ENCODE results near the gene HPD.

HPD gene

DNA sequence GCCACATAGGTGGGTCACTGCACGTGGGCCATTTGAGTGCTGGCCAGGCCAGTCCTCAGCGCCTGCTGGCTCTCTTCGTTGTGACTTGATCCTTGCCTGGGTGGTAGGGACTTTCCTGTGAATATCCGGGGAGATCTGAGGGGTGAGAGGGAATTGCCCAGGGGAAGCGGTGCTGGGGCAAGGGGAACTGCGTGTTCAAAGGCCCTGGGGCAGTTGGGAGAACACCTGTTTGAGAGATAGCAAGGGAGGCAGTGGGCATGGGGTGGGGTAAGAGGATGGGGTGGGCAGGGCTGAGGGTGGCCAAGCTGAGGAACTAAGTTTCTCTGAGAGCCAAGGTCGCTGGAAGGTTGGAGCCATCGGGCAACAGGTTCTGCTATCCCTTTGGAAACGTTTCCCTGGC, 29.8 kb downstream of the HPD start:
- no peak for DNase-seq (ENCODE audit: low read depth in 2 of 2)

DNA sequence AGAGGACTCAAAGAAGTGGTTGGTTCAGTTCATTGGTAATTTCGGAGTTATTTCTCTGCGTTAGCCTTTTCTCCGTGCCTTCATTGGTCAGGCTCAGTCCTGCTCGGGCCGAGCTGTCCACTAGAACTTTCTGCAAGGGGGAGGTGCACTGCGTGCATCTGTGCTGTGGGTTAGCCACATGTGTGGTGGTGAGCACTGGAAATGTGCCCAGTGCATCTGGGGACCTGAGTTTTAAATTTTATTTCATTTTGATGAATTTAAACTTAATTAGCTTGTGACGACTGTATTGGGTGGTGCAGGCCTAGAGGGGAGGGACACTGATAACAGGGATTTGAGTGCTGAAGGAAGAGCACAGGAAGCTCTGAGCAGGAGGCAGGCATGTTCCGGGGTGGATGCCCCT, 30.4 kb downstream of the HPD start:
- DNase-seq (ENCODE audit: low read depth in 2 of 2) = no peak

DNA sequence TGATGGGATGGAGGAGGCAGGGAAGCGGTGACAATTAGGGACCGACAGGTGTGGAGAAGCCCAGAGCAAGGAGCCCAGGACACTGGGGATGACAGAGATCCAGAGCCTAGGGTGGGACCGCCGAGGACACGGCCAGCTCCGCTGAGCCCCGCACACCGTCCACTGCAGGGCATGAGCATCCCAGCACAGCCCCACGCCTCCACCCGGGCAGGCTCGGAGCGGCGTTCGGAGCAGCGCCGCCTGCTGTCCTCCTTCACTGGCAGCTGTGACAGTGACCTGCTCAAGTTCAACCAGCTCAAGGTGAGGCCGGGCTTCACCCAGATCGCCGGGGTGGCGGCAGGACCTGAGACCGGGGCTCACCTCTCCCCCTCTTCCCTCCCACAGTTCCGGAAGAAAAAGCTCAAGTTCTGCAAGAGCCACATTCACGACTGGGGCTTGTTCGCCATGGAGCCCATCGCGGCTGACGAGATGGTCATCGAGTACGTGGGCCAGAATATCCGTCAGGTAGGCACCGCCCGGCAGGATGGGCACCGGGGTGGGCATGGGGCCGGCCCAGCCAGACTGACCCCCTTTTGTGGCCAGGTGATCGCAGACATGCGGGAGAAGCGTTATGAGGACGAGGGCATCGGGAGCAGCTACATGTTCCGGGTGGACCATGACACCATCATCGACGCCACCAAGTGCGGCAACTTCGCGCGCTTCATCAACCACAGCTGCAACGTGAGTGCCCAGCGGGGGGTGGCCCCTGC, 31.1 kb downstream of the HPD start:
- DNase-seq (ENCODE audit: low read depth in 2 of 2) = no peak

GRCh38 chr12:121826318-121827150, 32.1 kb downstream of the HPD start:
- no peak for DNase-seq (ENCODE audit: low read depth in 2 of 2)

DNA sequence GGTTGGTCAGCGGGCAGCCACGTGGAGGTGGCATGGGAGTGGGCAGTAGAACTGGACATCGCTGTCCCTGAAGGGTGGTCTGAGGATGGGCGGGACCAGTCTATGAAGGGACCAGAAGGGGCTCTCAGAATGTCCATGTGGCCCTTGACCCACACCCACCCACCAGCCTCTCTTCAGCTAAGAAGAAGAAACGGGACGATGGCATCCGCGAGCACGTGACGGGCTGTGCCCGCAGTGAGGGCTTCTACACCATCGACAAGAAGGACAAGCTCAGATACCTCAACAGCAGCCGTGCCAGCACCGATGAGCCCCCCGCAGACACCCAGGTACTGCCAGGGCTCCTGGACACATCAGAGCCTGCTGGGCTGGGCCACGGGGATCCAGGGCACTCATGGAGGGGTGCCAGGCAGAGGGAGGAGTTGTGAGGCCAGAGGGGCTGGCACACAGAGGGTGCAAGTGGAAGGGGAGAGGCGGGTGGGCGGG, 33.6 kb downstream of the HPD start:
- DNase-seq (ENCODE audit: low read depth in 2 of 2) = no peak

- no peak for DNase-seq (ENCODE audit: low read depth in 2 of 2)
Measured at GRCh38 chr12:121823727-121824115, 34.9 kb downstream of the HPD start.

DNA sequence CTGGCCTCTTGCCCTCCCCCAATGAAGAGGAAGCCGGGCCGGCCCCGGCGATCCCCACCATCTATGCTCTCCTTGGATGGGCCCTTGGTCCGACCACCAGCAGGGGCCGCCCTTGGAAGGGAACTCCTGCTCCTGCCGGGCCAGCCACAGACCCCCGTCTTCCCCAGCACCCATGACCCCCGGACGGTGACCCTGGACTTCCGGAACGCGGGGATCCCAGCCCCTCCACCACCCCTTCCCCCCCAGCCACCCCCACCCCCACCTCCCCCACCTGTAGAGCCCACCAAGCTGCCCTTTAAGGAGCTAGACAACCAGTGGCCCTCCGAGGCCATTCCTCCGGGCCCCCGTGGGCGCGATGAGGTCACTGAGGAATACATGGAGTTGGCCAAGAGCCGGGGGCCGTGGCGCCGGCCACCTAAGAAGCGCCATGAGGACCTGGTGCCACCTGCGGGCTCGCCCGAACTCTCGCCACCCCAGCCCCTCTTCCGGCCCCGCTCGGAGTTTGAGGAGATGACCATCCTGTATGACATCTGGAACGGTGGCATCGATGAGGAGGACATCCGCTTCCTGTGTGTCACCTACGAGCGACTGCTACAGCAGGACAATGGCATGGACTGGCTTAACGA, 35.4 kb downstream of the HPD start:
- DNase-seq (ENCODE audit: low read depth in 2 of 2) = no peak

GRCh38 chr12:121822393-121823100, 36.1 kb downstream of the HPD start:
- no peak for DNase-seq (ENCODE audit: low read depth in 2 of 2)

- no peak for DNase-seq (ENCODE audit: low read depth in 2 of 2)
Measured at GRCh38 chr12:121820056-121820455, 38.6 kb downstream of the HPD start.

DNA sequence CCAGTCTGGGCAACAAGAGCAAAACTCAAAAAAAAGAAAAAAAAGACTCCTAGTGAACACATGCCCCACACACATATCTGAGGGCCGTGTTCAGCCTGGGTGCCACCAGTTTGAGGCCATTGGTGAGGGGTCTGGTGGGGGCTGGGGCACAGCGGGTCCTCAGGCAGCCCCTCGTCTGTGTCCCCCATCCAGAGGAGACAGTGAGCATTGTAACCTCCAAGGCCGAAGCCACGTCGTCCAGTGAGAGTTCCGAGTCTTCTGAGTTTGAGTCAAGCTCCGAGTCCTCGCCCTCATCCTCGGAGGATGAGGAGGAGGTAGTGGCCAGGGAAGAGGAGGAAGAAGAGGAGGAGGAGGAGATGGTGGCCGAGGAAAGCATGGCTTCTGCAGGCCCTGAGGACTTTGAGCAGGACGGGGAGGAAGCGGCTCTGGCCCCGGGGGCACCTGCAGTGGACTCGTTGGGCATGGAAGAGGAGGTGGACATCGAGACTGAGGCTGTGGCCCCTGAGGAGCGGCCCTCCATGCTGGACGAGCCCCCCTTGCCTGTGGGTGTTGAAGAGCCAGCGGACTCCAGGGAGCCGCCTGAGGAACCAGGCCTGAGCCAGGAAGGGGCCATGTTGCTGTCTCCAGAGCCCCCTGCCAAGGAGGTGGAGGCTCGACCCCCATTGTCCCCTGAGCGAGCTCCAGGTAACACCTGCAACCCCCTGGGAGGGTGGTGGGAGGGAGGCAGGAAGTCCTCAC, 39.3 kb downstream of the HPD start:
- DNase-seq (ENCODE audit: low read depth in 2 of 2) = no peak

GRCh38 chr12:121817648-121818043, 41.0 kb downstream of the HPD start:
- no peak for DNase-seq (ENCODE audit: low read depth in 2 of 2)

DNA sequence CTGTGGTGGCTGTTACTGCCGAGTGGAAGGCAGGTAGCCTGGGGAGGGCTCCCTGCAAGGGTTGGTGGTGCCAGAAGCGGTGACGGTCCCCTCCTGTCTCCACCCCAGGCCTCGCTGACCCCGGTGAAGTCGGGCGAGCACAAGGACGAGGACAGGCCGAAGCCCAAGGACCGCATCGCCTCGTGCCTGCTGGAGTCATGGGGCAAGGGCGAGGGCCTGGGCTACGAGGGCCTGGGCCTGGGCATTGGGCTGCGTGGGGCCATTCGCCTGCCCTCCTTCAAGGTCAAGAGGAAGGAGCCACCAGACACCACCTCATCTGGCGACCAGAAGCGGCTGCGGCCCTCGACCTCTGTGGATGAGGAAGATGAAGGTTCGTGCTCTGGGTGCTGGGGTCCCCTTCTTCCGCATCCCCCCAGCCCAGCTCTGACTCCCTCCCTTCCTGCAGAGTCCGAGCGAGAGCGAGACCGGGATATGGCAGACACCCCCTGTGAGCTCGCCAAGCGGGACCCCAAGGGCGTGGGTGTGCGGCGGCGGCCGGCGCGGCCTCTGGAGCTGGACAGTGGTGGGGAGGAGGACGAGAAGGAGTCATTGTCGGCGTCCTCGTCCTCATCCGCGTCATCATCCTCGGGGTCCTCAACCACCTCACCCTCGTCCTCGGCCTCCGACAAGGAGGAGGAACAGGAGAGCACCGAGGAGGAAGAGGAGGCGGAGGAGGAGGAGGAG, 41.6 kb downstream of the HPD start:
- no peak for DNase-seq (ENCODE audit: low read depth in 2 of 2)

DNA sequence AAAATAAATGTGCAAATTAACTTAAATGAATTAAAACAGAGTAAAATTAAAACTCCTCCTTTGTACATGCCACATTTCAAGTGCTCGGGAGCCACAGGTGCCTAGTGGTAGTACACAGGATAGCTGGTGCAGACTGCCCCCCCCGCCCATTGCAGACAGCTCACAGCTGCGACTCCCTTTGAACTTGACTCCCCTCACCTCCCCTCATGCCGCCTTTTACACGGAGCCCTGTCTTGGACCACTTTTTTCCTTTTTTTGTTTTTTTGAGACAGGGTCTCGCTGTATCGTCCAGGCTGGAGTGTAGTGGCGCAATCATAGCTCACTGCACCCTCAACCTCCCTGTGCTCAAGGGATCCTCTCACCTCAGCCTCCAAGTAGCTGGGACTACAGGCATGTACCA, 43.4 kb downstream of the HPD start:
- no peak for DNase-seq (ENCODE audit: low read depth in 2 of 2)

DNA sequence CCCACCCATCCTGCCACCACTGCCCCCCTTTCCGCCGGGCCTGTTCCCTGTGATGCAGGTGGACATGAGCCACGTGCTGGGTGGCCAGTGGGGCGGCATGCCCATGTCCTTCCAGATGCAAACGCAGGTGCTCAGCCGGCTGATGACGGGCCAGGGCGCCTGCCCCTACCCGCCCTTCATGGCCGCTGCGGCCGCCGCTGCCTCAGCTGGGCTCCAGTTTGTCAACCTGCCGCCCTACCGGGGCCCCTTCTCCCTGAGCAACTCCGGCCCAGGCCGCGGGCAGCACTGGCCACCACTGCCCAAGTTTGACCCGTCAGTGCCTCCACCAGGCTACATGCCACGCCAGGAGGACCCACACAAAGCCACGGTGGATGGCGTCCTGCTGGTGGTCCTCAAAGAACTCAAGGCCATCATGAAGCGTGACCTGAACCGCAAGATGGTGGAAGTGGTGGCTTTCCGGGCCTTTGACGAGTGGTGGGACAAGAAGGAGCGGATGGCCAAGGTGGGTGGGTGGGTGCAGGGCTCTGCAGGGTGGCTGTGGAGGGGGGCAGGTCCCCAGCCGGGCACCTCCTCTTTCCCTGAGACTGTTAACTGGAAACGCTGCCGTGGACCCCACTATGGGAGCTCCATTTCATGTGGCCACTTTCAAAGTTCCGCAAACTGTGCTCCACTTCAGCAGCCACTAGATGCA, 44.1 kb downstream of the HPD start:
- no peak for DNase-seq (ENCODE audit: low read depth in 2 of 2)

DNA sequence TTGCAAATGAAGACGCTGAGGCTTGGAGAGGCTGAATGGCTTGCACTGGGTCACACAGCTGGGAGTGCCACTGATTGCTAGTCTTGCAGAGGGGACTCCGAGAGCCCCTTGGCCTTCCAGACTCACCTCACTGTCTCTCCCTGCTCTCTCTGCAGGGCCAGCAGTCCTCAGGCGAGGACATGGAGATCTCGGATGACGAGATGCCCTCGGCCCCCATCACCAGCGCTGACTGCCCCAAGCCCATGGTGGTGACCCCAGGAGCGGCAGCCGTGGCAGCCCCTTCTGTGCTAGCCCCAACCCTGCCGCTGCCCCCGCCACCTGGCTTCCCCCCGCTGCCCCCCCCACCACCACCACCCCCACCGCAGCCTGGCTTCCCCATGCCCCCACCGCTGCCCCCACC, 44.7 kb downstream of the HPD start:
- DNase-seq (ENCODE audit: low read depth in 2 of 2) = no peak

DNA sequence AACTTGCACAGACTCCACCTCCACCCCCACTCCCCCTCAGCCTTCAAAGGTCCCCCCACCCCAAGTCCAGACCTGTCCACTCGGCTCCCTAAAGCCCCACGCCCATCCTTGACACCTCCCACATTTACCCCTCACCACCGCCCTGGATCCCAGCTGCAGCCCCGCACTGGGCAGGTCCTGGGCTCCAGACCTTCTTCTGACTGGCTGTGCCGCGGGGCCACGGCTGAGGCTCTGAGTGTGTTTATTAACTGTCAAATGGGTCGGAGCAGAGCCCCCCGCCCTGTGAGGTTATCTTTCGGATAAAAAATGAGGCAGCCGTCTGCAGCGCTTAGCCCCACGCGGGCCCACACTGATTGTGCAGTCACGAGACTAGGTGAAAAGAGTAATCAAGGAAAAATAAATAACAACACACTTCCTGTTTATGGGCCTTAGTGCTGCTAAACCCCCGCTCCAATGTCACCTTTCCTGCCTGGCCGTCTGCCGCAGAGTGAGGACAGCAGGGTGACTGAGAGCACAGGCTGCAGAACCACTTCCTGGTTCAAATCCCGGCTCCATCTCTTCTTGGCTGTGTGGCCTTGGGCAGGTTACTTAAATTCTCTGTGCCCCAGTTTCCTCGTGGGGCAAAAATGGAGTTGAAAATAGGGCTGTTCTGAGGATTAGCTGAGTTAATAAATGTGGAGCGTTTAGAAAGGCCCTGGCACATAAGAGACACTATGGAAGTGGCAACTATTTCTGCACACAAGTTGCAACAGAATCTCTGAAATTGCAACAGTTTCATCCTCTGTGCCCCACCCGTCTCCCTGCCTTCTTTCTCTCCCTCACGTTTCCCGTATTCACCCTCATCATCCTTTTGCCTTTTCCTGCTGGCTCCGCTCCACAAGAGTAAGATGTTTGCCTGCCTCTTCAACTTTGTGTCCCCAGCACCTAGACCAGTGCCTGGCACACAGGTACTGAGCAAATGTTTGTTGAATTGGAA, 45.5 kb downstream of the HPD start:
- no peak for DNase-seq (ENCODE audit: low read depth in 2 of 2)

DNA sequence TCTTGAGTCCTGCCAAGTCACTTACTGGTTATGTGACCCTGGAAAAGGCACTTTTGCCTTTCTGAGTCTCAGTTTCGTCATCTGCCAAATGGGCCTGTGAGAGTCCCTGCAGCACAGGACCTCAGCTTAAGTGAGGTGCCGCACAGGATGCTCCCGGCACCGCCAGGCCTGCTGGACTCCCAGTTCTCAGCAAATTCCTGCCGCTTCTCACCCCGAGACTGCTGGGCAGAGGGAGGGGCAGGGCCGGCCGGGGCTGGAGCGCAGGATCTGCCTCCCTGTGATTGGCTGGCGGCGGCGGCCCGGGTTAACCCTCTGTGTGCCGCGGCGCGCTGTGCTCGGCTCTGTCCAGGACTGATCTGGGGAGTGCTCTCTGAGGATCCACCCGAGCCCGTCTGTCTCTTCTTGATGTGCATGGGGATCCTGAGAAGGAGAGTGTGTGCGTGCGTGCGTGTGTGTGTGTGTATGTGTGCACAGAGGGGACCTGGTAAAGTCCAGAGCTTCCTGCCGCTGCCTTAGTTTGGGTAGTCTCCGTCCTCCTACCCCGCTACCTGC, 46.3 kb downstream of the HPD start:
- DNase-seq (ENCODE audit: low read depth in 2 of 2) = peak in 1 of 2 donors; percentile 50
